ENCODE results near the gene GZMA. TPM values are rescaled to one million over a fixed set of nuclear protein-coding genes. Genes with fewer than 3 reads are reported as not detected.
A peak's percentile ranks its signal among the peaks of the same experiment; 100 is the strongest.

The GZMA gene
- total RNA-seq, 1 donor from 2014 or later = not detected

- Mint-ChIP-seq H3K4me3 (no peak overlapping the region), H3K36me3 (no peaks in the 10 kb centered on the region), H3K9me3 (no peaks in the 10 kb centered on the region), H3K4me1 (ENCODE audit: unreplicated experiment) (peaks cover 12% of the 10 kb centered on the region), H3K27me3 (peaks cover 25% of the 10 kb centered on the region), H3K27ac (no peak overlapping the region)
- TF ChIP-seq CTCF (conservative IDR thresholded peaks at IDR 0.05) = no peak
- no peak for DNase-seq (ENCODE audit: extremely low spot score, unreplicated experiment)
Measured at GRCh38 chr5:55141945-55142690, 39.7 kb downstream of the GZMA start.

GRCh38 chr5:55143624-55144023, 41.2 kb downstream of the GZMA start:
- no peaks in the 10 kb centered on the region for H3K36me3 Mint-ChIP-seq
- no peak overlapping the region for H3K4me3 Mint-ChIP-seq
- no peak for TF ChIP-seq CTCF (conservative IDR thresholded peaks at IDR 0.05)
- peaks cover 12% of the 10 kb centered on the region for H3K4me1 Mint-ChIP-seq (ENCODE audit: unreplicated experiment)
- DNase-seq (ENCODE audit: extremely low spot score, unreplicated experiment) = no peak
- H3K9me3 Mint-ChIP-seq = no peaks in the 10 kb centered on the region
- no peak overlapping the region for H3K27ac Mint-ChIP-seq
- peaks cover 25% of the 10 kb centered on the region for H3K27me3 Mint-ChIP-seq

GRCh38 chr5:55146080-55146479, 43.6 kb downstream of the GZMA start:
- no peak for DNase-seq (ENCODE audit: extremely low spot score, unreplicated experiment)
- H3K4me1 Mint-ChIP-seq (ENCODE audit: unreplicated experiment) = peaks cover 7% of the 10 kb centered on the region
- no peak for TF ChIP-seq CTCF (conservative IDR thresholded peaks at IDR 0.05)

GRCh38 chr5:55146543-55147151, 44.2 kb downstream of the GZMA start:
- no peak overlapping the region for H3K4me3 Mint-ChIP-seq
- H3K9me3 Mint-ChIP-seq = no peaks in the 10 kb centered on the region
- no peak overlapping the region for H3K27ac Mint-ChIP-seq
- peak; percentile 97 for TF ChIP-seq CTCF (conservative IDR thresholded peaks at IDR 0.05)
- H3K36me3 Mint-ChIP-seq = no peaks in the 10 kb centered on the region
- peaks cover 32% of the 10 kb centered on the region for H3K27me3 Mint-ChIP-seq
- H3K4me1 Mint-ChIP-seq (ENCODE audit: unreplicated experiment) = peaks cover 4% of the 10 kb centered on the region
- DNase-seq (ENCODE audit: extremely low spot score, unreplicated experiment) = peak; percentile 83

More at GRCh38 chr5:55146080-55146479, 43.6 kb downstream of the GZMA start:
- peaks cover 32% of the 10 kb centered on the region for H3K27me3 Mint-ChIP-seq
- H3K27ac Mint-ChIP-seq = no peak overlapping the region
- H3K9me3 Mint-ChIP-seq = no peaks in the 10 kb centered on the region
- H3K4me3 Mint-ChIP-seq = no peak overlapping the region
- H3K36me3 Mint-ChIP-seq = no peaks in the 10 kb centered on the region

GRCh38 chr5:55149308-55149795, 46.9 kb downstream of the GZMA start:
- Mint-ChIP-seq H3K4me3 (no peak overlapping the region), H3K4me1 (ENCODE audit: unreplicated experiment) (peaks cover 4% of the 10 kb centered on the region), H3K27ac (no peak overlapping the region), H3K9me3 (no peaks in the 10 kb centered on the region), H3K36me3 (no peaks in the 10 kb centered on the region), H3K27me3 (peaks cover 35% of the 10 kb centered on the region)
- no peak for TF ChIP-seq CTCF (conservative IDR thresholded peaks at IDR 0.05)
- DNase-seq (ENCODE audit: extremely low spot score, unreplicated experiment) = no peak

All from type B pancreatic cell (in vitro differentiated cells).